GM12878 (cell line): ENCODE measurements around the gene INO80. TPM values are rescaled to one million over a fixed set of nuclear protein-coding genes. Genes with fewer than 3 reads are reported as not detected.

Experiments used
- CTCF ChIP-seq, 3 experiments: IDR thresholded peaks in 2 of 3; conservative IDR thresholded peaks in 1 of 3; 2 replicates each; pipeline ENCODE4 v1.5.1; 2011; ENCODE audit warnings: low read depth in 3 of 3, low read length in 3 of 3, mild to moderate bottlenecking in 3 of 3, control low read depth in 2 of 3, moderate library complexity in 2 of 3, inconsistent platforms in 1 of 3, mixed read lengths in 1 of 3; ENCODE audit not compliant: control insufficient read depth in 2 of 3, insufficient read depth in 1 of 3; ENCODE audit errors: extremely low read depth in 1 of 3
- EGR1 ChIP-seq, 2 experiments: IDR thresholded peaks; 1 replicate in 1 of 2; 2 replicates in 1 of 2; pipeline ENCODE4 v1.6.1; 2011 to 2012; ENCODE audit warnings: low read depth in 2 of 2, low read length in 2 of 2, borderline replicate concordance in 1 of 2, mild to moderate bottlenecking in 1 of 2, moderate library complexity in 1 of 2
- GATAD2B ChIP-seq: fragments of 450-650 bp; conservative IDR thresholded peaks from 2 replicates; pipeline ENCODE4 v1.6.1; 2017; ENCODE audit warnings: low read depth, mild to moderate bottlenecking, moderate library complexity
- IKZF2 ChIP-seq, 2 experiments: fragments of 450-650 bp; IDR thresholded peaks; 2 replicates each; pipeline ENCODE4 v1.6.1; 2017; ENCODE audit warnings: mild to moderate bottlenecking in 2 of 2, moderate library complexity in 2 of 2
- ZNF592 ChIP-seq: fragments of 450-650 bp; IDR thresholded peaks from 2 replicates; pipeline ENCODE4 v1.6.1; 2017; ENCODE audit warnings: mild to moderate bottlenecking, moderate library complexity
- polyA plus RNA-seq, 11 experiments: library from polyadenylated mRNA; depleted of rRNA in 4 of 11; unstranded in 6 of 11; stranded (reverse) in 5 of 11; fragments of >200 nt; fragmentation: Nextera tagmentation in 4 of 11; fragmentation: Illumina TruSeq in 1 of 11; extraction: Ambion mirVana in 4 of 11; extraction: Trizol in 1 of 11; gene quantifications; 1 replicate in 1 of 11; 2 replicates in 10 of 11; pipeline versions ENCODE4 v1.2.1 to v1.2.3, GENCODE V29; 2011 to 2016; ENCODE audit warnings: inconsistent platforms in 2 of 11, missing spikeins in 2 of 11, low read depth in 1 of 11
- total RNA-seq, 4 experiments: library from RNA; depleted of rRNA in 3 of 4; stranded (reverse); fragments of >200 nt in 3 of 4; fragmentation: Illumina TruSeq in 1 of 4; extraction: Trizol in 1 of 4; gene quantifications; 2 replicates each; pipeline versions ENCODE4 v1.2.1 to v1.2.3, GENCODE V29; 2013 to 2021

INO80 gene
- total and polyA plus RNA-seq, 10 of the 15 experiments (the other 5 are each of a cell fraction or from before 2014, with no cell fraction given): 4.5 to 25.0 (median 14.2) TPM

GRCh38 chr15:40930430-40931299 is 185.4 kb downstream of the INO80 start (continued):
- TF ChIP-seq ZNF592 (no peak), CTCF (IDR thresholded peaks at IDR 0.05 in 2 of 3, conservative IDR thresholded peaks at IDR 0.05 in 1 of 3; ENCODE audit: control insufficient read depth in 2 of 3, extremely low read depth in 1 of 3, insufficient read depth in 1 of 3, low read depth in 3 of 3, low read length in 3 of 3) (peak; percentile 63 to 83 (median 76)), EGR1 (IDR thresholded peaks at IDR 0.05; ENCODE audit: borderline replicate concordance in 1 of 2, low read depth in 2 of 2, low read length in 2 of 2) (no peak), GATAD2B (0 out of 2 replicates have a peak, but pooled peaks have one; percentile 66), IKZF2 (IDR thresholded peaks at IDR 0.05) (0 out of 4 replicates have a peak, but pooled peaks of 1 of the 2 experiments have one; percentile 34)
